Activated T-cell treated with anti-CD3 and anti-CD28 coated beads for 48 hours (primary cell): ENCODE data around the gene COL6A6.
A peak's percentile ranks its signal among the peaks of the same experiment; 100 is the strongest.
"Not testable (repeated sequence)": the region's sequence is repeated elsewhere in the genome, so short reads cannot be mapped to it uniquely, and the experiment has no call there.

Experiments used
- DNase-seq: peaks from one replicate; pipeline ENCODE4 v3.0.0-alpha.2; 2020; ENCODE audit warnings: low read depth

Gene COL6A6

GRCh38 chr3:130537673-130538304, 20.8 kb downstream of the COL6A6 start:
- DNase-seq: no peak

- DNase-seq: peak; percentile 18
These were observed 22.0 kb downstream of the COL6A6 start for GRCh38 chr3:130539005-130539404.

GRCh38 chr3:130543322-130543721, 26.3 kb downstream of the COL6A6 start:
- DNase-seq: no peak

GRCh38 chr3:130546920-130547679, 30.1 kb downstream of the COL6A6 start:
- no peak for DNase-seq

GRCh38 chr3:130547680-130548065, 30.7 kb downstream of the COL6A6 start:
- DNase-seq: not testable (repeated sequence)

GRCh38 chr3:130548356-130548755, 31.4 kb downstream of the COL6A6 start:
- no peak for DNase-seq

GRCh38 chr3:130557336-130558035, 40.5 kb downstream of the COL6A6 start:
- no peak for DNase-seq

- no peak for DNase-seq
These were observed 41.4 kb downstream of the COL6A6 start for GRCh38 chr3:130558366-130558765.

GRCh38 chr3:130565224-130565623, 48.2 kb downstream of the COL6A6 start:
- DNase-seq: no peak
